22Rv1 (cell line): ENCODE data around the gene KISS1R.
A peak's percentile ranks its signal among the peaks of the same experiment; 100 is the strongest.

Experiments
- H3K27ac ChIP-seq: fragments of 450-650 bp; 2 replicates; pipeline ENCODE4 v1.5.1; 2017
- CTCF ChIP-seq: fragments of 450-650 bp; IDR thresholded peaks from 2 replicates; pipeline ENCODE4 v1.5.1; 2017; ENCODE audit warnings: mild to moderate bottlenecking
- ZFX ChIP-seq: fragments of 450-650 bp; IDR thresholded peaks from 2 replicates; pipeline ENCODE4 v1.6.1; 2017; ENCODE audit warnings: antibody characterized with exemption, borderline replicate concordance

KISS1R gene

GRCh38 chr19:917323-918151, at the start of gene KISS1R:
Gene KISS1R, plus strand, starts transcription at chr19:917333. Its CDS starts 170 bp downstream, at chr19:917503.
- H3K27ac ChIP-seq: 0 out of 2 replicates have a peak within 1 kb of the TSS, but pooled peaks have one; percentile 29
- TF ChIP-seq ZFX (no peak), CTCF (peak; percentile 65)

- no peak for TF ChIP-seq CTCF
- no peak for TF ChIP-seq ZFX
- peak overlapping the region; percentile 71 for H3K27ac ChIP-seq
Observed at GRCh38 chr19:867855-868457, 49.2 kb upstream of the KISS1R start.

GRCh38 chr19:868458-869244, 48.5 kb upstream of the KISS1R start:
- TF ChIP-seq CTCF: no peak
- H3K27ac ChIP-seq: peak overlapping the region; percentile 71

- no peak for TF ChIP-seq ZFX
- no peak for TF ChIP-seq CTCF
- H3K27ac ChIP-seq: peak overlapping the region; percentile 71
Observed at GRCh38 chr19:869245-870177, 47.6 kb upstream of the KISS1R start.

- H3K27ac ChIP-seq: peak overlapping the region; percentile 71
- TF ChIP-seq CTCF (no peak), ZFX (no peak)
Observed at GRCh38 chr19:870314-870713, 46.8 kb upstream of the KISS1R start.

- no peak for TF ChIP-seq ZFX
- no peak for TF ChIP-seq CTCF
- peak overlapping the region; percentile 46; the same call in 1 of the 2 replicates for H3K27ac ChIP-seq
Observed at GRCh38 chr19:870963-871401, 46.2 kb upstream of the KISS1R start.
